H1 (cell line): ENCODE results near the gene TACC2. TPM values are rescaled to one million over a fixed set of nuclear protein-coding genes. Genes with fewer than 3 reads are reported as not detected.
A peak's percentile ranks its signal among the peaks of the same experiment; 100 is the strongest.

Experiments
- CTCF ChIA-PET: fragments of 300-600 bp; sonication (Branson Sonifier 250); formaldehyde crosslinking; loops from one replicate; lab custom pipeline; 2021; ENCODE audit not compliant: partially characterized antibody; lab: Charles Lee
- POLR2A ChIA-PET: fragments of 300-600 bp; sonication (Branson Sonifier 250); formaldehyde crosslinking; loops from one replicate; lab custom pipeline; 2021; ENCODE audit warnings: inconsistent platforms; ENCODE audit not compliant: partially characterized antibody; lab: Charles Lee
- DNase-seq, 2 experiments: peaks; one replicate each; pipeline versions ENCODE4 v3.0.0 to v3.0.0-alpha.2; 2010 to 2022; ENCODE audit warnings: low spot score in 2 of 2, low read depth in 1 of 2, mixed read lengths in 1 of 2
- FAIRE-seq: peaks from 2 replicates; lab custom pipeline; 2011; peaks lifted over from hg19 to GRCh38; lab: Jason Lieb, UNC
- H2AFZ ChIP-seq: 2 replicates; pipeline ENCODE4 v1.8.1; 2012; ENCODE audit warnings: low read length, inconsistent platforms
- H2AK5ac ChIP-seq: 2 replicates; pipeline ENCODE4 v1.6.1; 2013; ENCODE audit warnings: low read depth, low read length
- H2BK120ac ChIP-seq: replicated peaks from 2 replicates; pipeline ENCODE3; 2013; ENCODE audit warnings: low read depth, low read length, inconsistent platforms
- H2BK12ac ChIP-seq: 2 replicates; pipeline ENCODE4 v1.6.1; 2013; ENCODE audit warnings: low read depth, low read length
- H2BK15ac ChIP-seq: 2 replicates; pipeline ENCODE4 v1.6.1; 2013; ENCODE audit warnings: low read length
- H2BK20ac ChIP-seq: 2 replicates; pipeline ENCODE4 v1.6.1; 2013; ENCODE audit warnings: low read length
- H2BK5ac ChIP-seq: 2 replicates; pipeline ENCODE4 v1.6.1; 2013; ENCODE audit warnings: low read depth, low read length
- H3K14ac ChIP-seq: 2 replicates; pipeline ENCODE4 v1.6.1; 2013; ENCODE audit warnings: inconsistent platforms; ENCODE audit not compliant: insufficient read length
- H3K18ac ChIP-seq: 2 replicates; pipeline ENCODE4 v1.6.1; 2013; ENCODE audit warnings: low read length; ENCODE audit errors: extremely low read depth
- H3K23ac ChIP-seq: 2 replicates; pipeline ENCODE4 v1.6.1; 2013; ENCODE audit warnings: inconsistent platforms; ENCODE audit not compliant: insufficient read length
- H3K23me2 ChIP-seq: 2 replicates; pipeline ENCODE4 v1.6.1; 2013; ENCODE audit warnings: low read depth, low read length
- H3K27ac ChIP-seq: 2 replicates; pipeline ENCODE4 v1.6.1; 2011; ENCODE audit warnings: low read depth, low read length, inconsistent platforms
- H3K27me3 ChIP-seq, 4 experiments: replicated peaks in 1 of 4; 1 replicate in 1 of 4; 2 replicates in 3 of 4; pipeline versions ENCODE4 v1.6.1 to v1.8.1; 2011 to 2013; ENCODE audit warnings: low read length in 3 of 4, mild to moderate bottlenecking in 3 of 4, inconsistent platforms in 2 of 4, mixed read lengths in 2 of 4, moderate library complexity in 1 of 4; ENCODE audit not compliant: control insufficient read depth in 3 of 4, insufficient read depth in 3 of 4; ENCODE audit errors: extremely low read depth in 1 of 4
- H3K36me3 ChIP-seq, 4 experiments: 2 replicates each; pipeline versions ENCODE4 v1.6.1 to v1.8.1; 2011 to 2013; ENCODE audit warnings: mild to moderate bottlenecking in 4 of 4, low read length in 3 of 4, moderate library complexity in 2 of 4, control low read depth in 1 of 4, inconsistent platforms in 1 of 4; ENCODE audit not compliant: insufficient read depth in 4 of 4, control insufficient read depth in 2 of 4
- H3K4ac ChIP-seq: replicated peaks from 2 replicates; pipeline ENCODE3; 2013; ENCODE audit warnings: low read length, low read depth, mixed read lengths, inconsistent platforms; ENCODE audit not compliant: insufficient read length
- H3K4me1 ChIP-seq, 4 experiments: replicated peaks in 1 of 4; 1 replicate in 1 of 4; 2 replicates in 3 of 4; pipeline versions ENCODE4 v1.6.1 to v1.8.1; 2011 to 2013; ENCODE audit warnings: low read length in 3 of 4, inconsistent platforms in 2 of 4, mixed read lengths in 1 of 4; ENCODE audit not compliant: insufficient read depth in 4 of 4, control insufficient read depth in 3 of 4
- H3K4me2 ChIP-seq, 2 experiments: 2 replicates each; pipeline versions ENCODE4 v1.6.1 to v1.8.1; 2011 to 2013; ENCODE audit warnings: low read depth in 2 of 2, low read length in 2 of 2, control low read depth in 1 of 2, inconsistent platforms in 1 of 2, mild to moderate bottlenecking in 1 of 2; ENCODE audit not compliant: insufficient read depth in 1 of 2
- H3K4me3 ChIP-seq, 4 experiments: fragments of 200-600, 300-600 bp in 1 of 4; sonication (generic), shearing (Covaris generic), sonication (Bioruptor Twin) in 1 of 4; 2 replicates each; pipeline versions ENCODE4 v1.5.1 to v1.8.1; 2011 to 2016; ENCODE audit warnings: low read length in 4 of 4, low read depth in 3 of 4, control low read depth in 2 of 4, inconsistent platforms in 2 of 4, mild to moderate bottlenecking in 2 of 4, mixed read lengths in 1 of 4, moderate library complexity in 1 of 4; ENCODE audit not compliant: insufficient read depth in 2 of 4; ENCODE audit errors: extremely low read depth in 1 of 4
- H3K56ac ChIP-seq: replicated peaks from 2 replicates; pipeline ENCODE3; 2013; ENCODE audit warnings: low read depth, mild to moderate bottlenecking, mixed read lengths, low read length, inconsistent platforms; ENCODE audit not compliant: insufficient read length
- H3K79me1 ChIP-seq: 2 replicates; pipeline ENCODE4 v1.6.1; 2013; ENCODE audit warnings: low read depth, low read length, control low read depth
- H3K79me2 ChIP-seq, 2 experiments: 2 replicates each; pipeline versions ENCODE4 v1.6.1 to v1.8.1; 2012 to 2013; ENCODE audit warnings: low read length in 2 of 2, mild to moderate bottlenecking in 2 of 2, inconsistent platforms in 1 of 2; ENCODE audit not compliant: insufficient read depth in 2 of 2, control insufficient read depth in 1 of 2
- H3K9ac ChIP-seq, 4 experiments: replicated peaks in 1 of 4; 1 replicate in 1 of 4; 2 replicates in 3 of 4; pipeline versions ENCODE4 v1.6.1 to v1.8.1; 2011 to 2013; ENCODE audit warnings: low read depth in 3 of 4, low read length in 3 of 4, control low read depth in 2 of 4, mild to moderate bottlenecking in 2 of 4, moderate library complexity in 2 of 4, inconsistent platforms in 1 of 4; ENCODE audit errors: extremely low read depth in 1 of 4
- H3K9me3 ChIP-seq, 2 experiments: 2 replicates each; pipeline versions ENCODE4 v1.6.1 to v1.8.1; 2012 to 2013; ENCODE audit warnings: mild to moderate bottlenecking in 2 of 2, moderate library complexity in 2 of 2, control low read depth in 1 of 2, inconsistent platforms in 1 of 2, low read depth in 1 of 2, low read length in 1 of 2, mixed read lengths in 1 of 2; ENCODE audit not compliant: insufficient read depth in 2 of 2
- H4K20me1 ChIP-seq, 2 experiments: replicated peaks in 1 of 2; 2 replicates each; pipeline versions ENCODE3 to v1.8.1; 2011 to 2013; ENCODE audit warnings: inconsistent platforms in 2 of 2, low read length in 2 of 2, mild to moderate bottlenecking in 1 of 2; ENCODE audit not compliant: insufficient read depth in 2 of 2, control insufficient read depth in 1 of 2
- H4K5ac ChIP-seq: 2 replicates; pipeline ENCODE4 v1.6.1; 2013; ENCODE audit warnings: low read length, low read depth, mixed read lengths, inconsistent platforms; ENCODE audit not compliant: insufficient read length
- H4K8ac ChIP-seq: 2 replicates; pipeline ENCODE4 v1.8.0; 2013; ENCODE audit warnings: mild to moderate bottlenecking, moderate library complexity, low read length, inconsistent platforms; ENCODE audit not compliant: insufficient read depth; ENCODE audit errors: extremely low read depth
- H4K91ac ChIP-seq: replicated peaks from 2 replicates; pipeline ENCODE3; 2013; ENCODE audit warnings: low read length, mixed read lengths, inconsistent platforms; ENCODE audit not compliant: insufficient read length
- EZH2 ChIP-seq: fragments of 200-600 bp; sonication (generic); IDR thresholded peaks from 2 replicates; pipeline ENCODE4 v1.7.1; 2012; ENCODE audit warnings: low read depth, mild to moderate bottlenecking, moderate library complexity, low read length, inconsistent platforms; ENCODE audit not compliant: severe bottlenecking
- POLR2AphosphoS5 ChIP-seq: IDR thresholded peaks from 2 replicates; pipeline ENCODE4 v1.6.1; 2011; ENCODE audit warnings: low read depth, low read length
- RXRA ChIP-seq: IDR thresholded peaks from 2 replicates; pipeline ENCODE4 v1.6.1; 2011; ENCODE audit warnings: low read depth, mild to moderate bottlenecking, low read length, moderate library complexity; ENCODE audit not compliant: insufficient read depth
- ZNF274 ChIP-seq: IDR thresholded peaks from 2 replicates; pipeline ENCODE4 v1.7.0; 2012; ENCODE audit warnings: low read length, borderline replicate concordance; ENCODE audit errors: extremely low read depth
- WGBS, 2 experiments: shearing (Covaris generic) in 1 of 2; methylation state at CpG; one replicate each; pipeline versions ENCODE4 v1.1.6 to v1.1.7; 2013 to 2015; ENCODE audit warnings: low lambda C conversion rate in 2 of 2, mixed read lengths in 2 of 2, inconsistent platforms in 1 of 2, low coverage in 1 of 2, missing lambda C conversion rate in 1 of 2; ENCODE audit not compliant: insufficient replicate concordance in 2 of 2, insufficient coverage in 1 of 2, insufficient read length in 1 of 2; ENCODE audit errors: extremely low coverage in 1 of 2, missing lambda C conversion rate in 1 of 2; 5-methylcytosine and 5-hydroxymethylcytosine counted together
- polyA plus RNA-seq, 7 experiments: library from polyadenylated mRNA; depleted of rRNA in 3 of 7; stranded (reverse) in 5 of 7; unstranded in 2 of 7; fragments of >200 nt in 5 of 7; fragments of 200-250 nt in 2 of 7; gene quantifications; 1 replicate in 5 of 7; 2 replicates in 1 of 7; 4 replicates in 1 of 7; pipeline versions ENCODE4 v1.2.1 to v1.2.3, GENCODE V29; 2011 to 2013; ENCODE audit warnings: missing spikeins in 2 of 7, mixed read lengths in 2 of 7
- total RNA-seq: library from RNA; stranded (reverse); fragmentation: NEBNext Ultra II Directional; extraction: Animal tissue kit (Norgen Biotek cat#: 25700); gene quantifications from 2 replicates; pipeline ENCODE4 v1.2.1, GENCODE V29; 2021

TACC2 gene
- total and polyA plus RNA-seq, 2 of the 8 experiments (the other 6 are each of a cell fraction or from before 2014, with no cell fraction given): 21.2 to 46.6 TPM

- Histone ChIP-seq H4K91ac (no peak overlapping the region), H3K36me3 (no peaks in the 10 kb centered on the region), H2AK5ac (no peak overlapping the region), H3K4me2 (no peak overlapping the region), H2BK5ac (0 out of 2 replicates have a peak overlapping the region, but pooled peaks have one; percentile 24), H3K23ac (no peak overlapping the region), H3K27ac (no peak overlapping the region), H3K79me1 (no peaks in the 10 kb centered on the region), H3K14ac (no peak overlapping the region), H3K9me3 (no peaks in the 10 kb centered on the region), H2BK20ac (no peak overlapping the region), H3K4ac (no peak overlapping the region), H3K4me3 (no peak overlapping the region), H4K5ac (no peak overlapping the region), H2BK15ac (no peak overlapping the region), H2BK12ac (no peak overlapping the region), H3K9ac (no peak overlapping the region), H3K79me2 (no peaks in the 10 kb centered on the region), H3K18ac (no peak overlapping the region; the same call in 1 of the 2 replicates), H3K4me1 (no peaks in the 10 kb centered on the region), H3K56ac (no peak overlapping the region), H4K20me1 (no peaks in the 10 kb centered on the region), H3K23me2 (no peaks in the 10 kb centered on the region), H3K27me3 (no peaks in the 10 kb centered on the region), H2BK120ac (no peak overlapping the region), H2AFZ (no peak overlapping the region), H4K8ac (no peak overlapping the region)
- TF ChIP-seq RXRA (no peak), ZNF274 (no peak), POLR2AphosphoS5 (no peak), EZH2 (no peak)
- ChIA-PET POLR2A (interaction anchor here (1.4 to 2.4 kb wide), 2 partner anchors 11 to 15 kb away, joined by 7 to 8 read pairs; no protein-coding TSS in a partner anchor), CTCF (interaction anchor here (0.7 to 3.0 kb wide), 6 partner anchors 13 to 47 kb away, joined by 3 to 11 read pairs (median 4); no protein-coding TSS in a partner anchor)
- FAIRE-seq (no peak), DNase-seq (no peak)
- 92% methylated on average over 8 of the region's 8 CpGs; no CpG with 5 or more reads in 1 of the 2 experiments for WGBS, 2 experiments
These were observed 110.0 kb downstream of the TACC2 start for GRCh38 chr10:122098924-122099323.
